Thoracic aorta (tissue), 2 donors: ENCODE results near the gene KHDC4. TPM values are rescaled to one million over a fixed set of nuclear protein-coding genes. Genes with fewer than 3 reads are reported as not detected.
"Not testable (repeated sequence)": the region's sequence is repeated elsewhere in the genome, so short reads cannot be mapped to it uniquely, and the experiment has no call there.

ENCODE experiments used
- ATAC-seq: fragments of 150-250 bp; one replicate; pipeline ENCODE4 v1.8.0; 2017; ENCODE audit warnings: low read depth; ENCODE audit not compliant: insufficient number of reproducible peaks, low FRiP score
- DNase-seq: peaks from one replicate; pipeline ENCODE4 v3.0.0-alpha.2; 2020; ENCODE audit warnings: low spot score
- H3K27ac ChIP-seq, 2 donors: fragments of 200-600 bp; sonication (generic); 1 replicate in 1 of 2; 2 replicates in 1 of 2; pipeline ENCODE4 v1.5.1; 2016; ENCODE audit warnings: mild to moderate bottlenecking in 2 of 2, moderate library complexity in 2 of 2
- H3K27me3 ChIP-seq: fragments of 200-600 bp; sonication (generic); replicated peaks from 2 replicates; pipeline ENCODE4 v1.6.0; 2016; ENCODE audit warnings: mild to moderate bottlenecking; ENCODE audit not compliant: insufficient read depth
- H3K36me3 ChIP-seq: fragments of 200-600 bp; sonication (generic); one replicate; pipeline ENCODE4 v1.5.1; 2016
- H3K4me1 ChIP-seq, 2 donors: fragments of 200-600 bp; sonication (generic); 1 replicate in 1 of 2; 2 replicates in 1 of 2; pipeline versions ENCODE4 v1.5.1 to v1.6.0; 2016; ENCODE audit warnings: low read depth in 2 of 2, mild to moderate bottlenecking in 1 of 2; ENCODE audit not compliant: control insufficient read depth in 1 of 2
- H3K4me3 ChIP-seq: fragments of 200-600 bp; sonication (generic); 2 replicates; pipeline ENCODE4 v1.5.1; 2016; ENCODE audit warnings: mild to moderate bottlenecking
- H3K9me3 ChIP-seq: fragments of 200-600 bp; sonication (generic); 2 replicates; pipeline ENCODE4 v1.5.1; 2016
- total RNA-seq, 2 donors: library from RNA; depleted of rRNA; stranded (reverse); fragments of >200 nt; gene quantifications; one replicate each; pipeline versions ENCODE4 v1.1.0 to v1.2.3, GENCODE V29; 2016
- TF ChIP-seq, protein P1 (sequence below): fragments of 200-600 bp; sonication (generic); IDR thresholded peaks from one replicate; pipeline ENCODE4 v1.5.1; 2019; ENCODE audit warnings: antibody characterized with exemption

KHDC4 gene
- total RNA-seq, 2 donors from 2014 or later = 50.6 to 56.9 TPM

DNA sequence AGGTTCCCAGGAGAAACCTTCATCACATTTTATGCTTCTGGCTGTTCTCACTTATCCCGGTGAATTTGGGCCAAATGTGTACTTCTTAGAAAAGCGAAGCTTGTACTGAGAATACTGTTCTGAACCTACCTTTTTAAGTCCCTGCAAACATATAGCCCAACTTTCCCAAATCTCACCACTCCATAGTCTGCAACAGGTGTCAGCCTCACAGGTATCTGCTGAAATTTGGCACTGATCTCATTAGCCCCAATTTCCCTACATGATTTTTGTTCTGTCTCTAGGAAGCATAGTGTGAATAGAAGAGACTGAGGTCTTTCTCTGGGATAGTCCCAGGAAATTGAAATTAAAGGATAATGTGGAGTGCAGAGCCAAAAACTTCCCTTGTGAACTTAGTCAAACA is 34.5 kb downstream of the KHDC4 start:
- DNase-seq (no peak), ATAC-seq (no peak)
- TF ChIP-seq, protein P1, sequence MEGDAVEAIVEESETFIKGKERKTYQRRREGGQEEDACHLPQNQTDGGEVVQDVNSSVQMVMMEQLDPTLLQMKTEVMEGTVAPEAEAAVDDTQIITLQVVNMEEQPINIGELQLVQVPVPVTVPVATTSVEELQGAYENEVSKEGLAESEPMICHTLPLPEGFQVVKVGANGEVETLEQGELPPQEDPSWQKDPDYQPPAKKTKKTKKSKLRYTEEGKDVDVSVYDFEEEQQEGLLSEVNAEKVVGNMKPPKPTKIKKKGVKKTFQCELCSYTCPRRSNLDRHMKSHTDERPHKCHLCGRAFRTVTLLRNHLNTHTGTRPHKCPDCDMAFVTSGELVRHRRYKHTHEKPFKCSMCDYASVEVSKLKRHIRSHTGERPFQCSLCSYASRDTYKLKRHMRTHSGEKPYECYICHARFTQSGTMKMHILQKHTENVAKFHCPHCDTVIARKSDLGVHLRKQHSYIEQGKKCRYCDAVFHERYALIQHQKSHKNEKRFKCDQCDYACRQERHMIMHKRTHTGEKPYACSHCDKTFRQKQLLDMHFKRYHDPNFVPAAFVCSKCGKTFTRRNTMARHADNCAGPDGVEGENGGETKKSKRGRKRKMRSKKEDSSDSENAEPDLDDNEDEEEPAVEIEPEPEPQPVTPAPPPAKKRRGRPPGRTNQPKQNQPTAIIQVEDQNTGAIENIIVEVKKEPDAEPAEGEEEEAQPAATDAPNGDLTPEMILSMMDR = no peak
- Histone ChIP-seq H3K4me3 (no peak overlapping the region), H3K27ac (no peak overlapping the region), H3K4me1 (peaks cover 0 to under 1% of the 10 kb centered on the region in 2 donors), H3K27me3 (no peaks in the 10 kb centered on the region), H3K9me3 (no peaks in the 10 kb centered on the region), H3K36me3 (peaks cover 62% of the 10 kb centered on the region)

DNA sequence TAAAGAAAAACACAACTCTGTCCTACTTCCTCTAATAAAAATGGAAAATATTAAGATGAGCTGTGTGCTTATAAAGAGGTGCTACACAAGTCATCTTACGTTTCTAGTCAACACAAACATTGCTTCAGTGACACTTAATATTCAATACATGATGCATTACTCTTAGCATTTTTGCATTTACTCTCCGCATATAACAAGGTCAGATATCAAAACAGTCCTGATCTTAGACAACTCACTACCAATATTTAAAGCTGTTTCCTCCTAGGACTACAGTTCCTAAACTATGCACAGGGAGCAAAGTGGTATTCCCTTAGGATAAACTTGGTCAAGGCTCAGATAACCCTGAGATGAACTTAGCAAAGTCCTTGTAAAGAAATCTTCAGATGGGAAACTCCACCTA is 35.3 kb downstream of the KHDC4 start:
- TF ChIP-seq, protein P1 = no peak
- peaks cover 3 to 8% of the 10 kb centered on the region in 2 donors for H3K4me1 ChIP-seq
- no peaks in the 10 kb centered on the region for H3K27me3 ChIP-seq
- no peak overlapping the region for H3K4me3 ChIP-seq
- H3K36me3 ChIP-seq = peaks cover 54% of the 10 kb centered on the region
- H3K27ac ChIP-seq = no peak overlapping the region
- ATAC-seq (no peak), DNase-seq (no peak)
- no peaks in the 10 kb centered on the region for H3K9me3 ChIP-seq

DNA sequence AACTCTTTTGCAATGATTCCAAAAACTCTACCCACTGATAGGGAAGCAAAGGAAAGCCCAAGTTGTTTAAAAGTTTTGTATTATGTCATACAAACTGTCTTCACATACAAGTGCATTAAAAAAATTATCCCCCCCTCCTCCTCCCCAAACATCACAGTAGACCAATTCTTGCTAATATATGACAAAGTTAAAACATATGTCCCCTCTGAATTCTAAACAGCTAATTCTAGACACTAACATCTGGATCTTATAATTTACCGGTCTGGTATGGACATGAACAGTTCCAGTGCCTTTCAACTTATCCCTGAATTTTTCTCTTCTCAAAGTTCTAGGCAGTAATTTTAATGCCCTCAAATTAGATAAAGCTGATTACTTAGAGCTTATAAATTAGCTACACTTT is 36.5 kb downstream of the KHDC4 start:
- Histone ChIP-seq H3K27ac (no peak overlapping the region), H3K4me1 (peaks cover 11 to 20% of the 10 kb centered on the region in 2 donors), H3K27me3 (no peaks in the 10 kb centered on the region), H3K4me3 (no peak overlapping the region), H3K9me3 (no peaks in the 10 kb centered on the region), H3K36me3 (peaks cover 44% of the 10 kb centered on the region)
- no peak for ATAC-seq
- TF ChIP-seq, protein P1 = no peak
- DNase-seq = no peak

GRCh38 chr1:155896476-155896875 is 37.7 kb downstream of the KHDC4 start:
- ATAC-seq, DNase-seq, H3K9me3 ChIP-seq, H3K4me3 ChIP-seq, H3K27ac ChIP-seq, H3K27me3 ChIP-seq: not testable (repeated sequence)
- Histone ChIP-seq H3K4me1 (peaks cover 16 to 27% of the 10 kb centered on the region in 2 donors), H3K36me3 (peaks cover 36% of the 10 kb centered on the region)

GRCh38 chr1:155895617-155896016 is 38.6 kb downstream of the KHDC4 start:
- H3K27me3 ChIP-seq, ATAC-seq, DNase-seq, H3K9me3 ChIP-seq, H3K4me3 ChIP-seq, H3K27ac ChIP-seq: not testable (repeated sequence)
- peaks cover 27% of the 10 kb centered on the region for H3K36me3 ChIP-seq
- peaks cover 16 to 27% of the 10 kb centered on the region in 2 donors for H3K4me1 ChIP-seq

DNA sequence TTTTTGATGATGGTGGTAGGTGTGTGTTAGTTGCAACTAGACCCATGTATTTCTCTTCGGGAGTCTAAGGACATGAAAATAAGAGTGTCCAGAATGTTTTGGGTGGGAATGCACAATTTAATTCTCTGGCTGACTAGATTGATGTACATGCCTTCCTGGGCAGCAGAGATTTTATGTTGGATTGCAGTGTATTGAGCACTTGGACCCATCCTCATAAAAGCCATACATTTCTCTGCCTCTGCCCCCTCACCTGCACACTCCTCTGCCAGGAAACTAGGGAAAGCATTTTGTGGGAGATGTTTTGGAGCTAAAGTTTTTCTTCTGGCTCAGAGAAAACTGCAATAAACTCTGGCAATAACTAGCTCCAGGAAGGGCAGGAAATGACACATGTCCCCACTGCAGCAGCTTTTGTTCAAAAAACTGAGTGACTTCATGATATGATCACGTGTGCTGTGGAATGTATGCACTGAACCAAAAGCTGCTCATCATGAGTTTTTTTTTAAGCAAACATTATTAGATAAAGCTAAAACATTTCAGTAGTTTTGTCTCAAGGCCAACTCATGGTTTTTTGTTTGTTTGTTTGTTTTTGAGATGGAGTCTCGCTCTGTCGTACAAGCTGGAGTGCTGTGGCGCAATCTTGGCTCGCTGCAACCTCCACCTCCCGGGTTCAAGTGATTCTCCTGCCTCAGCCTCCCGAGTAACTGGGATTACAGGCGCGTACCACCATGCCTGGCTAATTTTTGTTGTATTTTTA is 40.6 kb downstream of the KHDC4 start:
- TF ChIP-seq, protein P1 = no peak
- Histone ChIP-seq H3K9me3 (no peaks in the 10 kb centered on the region), H3K4me3 (peak overlapping the region; percentile 42), H3K36me3 (peaks cover 8% of the 10 kb centered on the region), H3K27ac (peak overlapping the region; percentile 78 to 90), H3K27me3 (no peaks in the 10 kb centered on the region), H3K4me1 (peaks cover 20 to 27% of the 10 kb centered on the region in 2 donors)
- ATAC-seq (peak; percentile 79), DNase-seq (peak; percentile 18)
